Fibroblast of mammary gland (primary cell): Measurements from ENCODE around the gene BLNK.
"Not testable (repeated sequence)": the region's sequence is repeated elsewhere in the genome, so short reads cannot be mapped to it uniquely, and the experiment has no call there.

Source experiments
- DNase-seq: peaks from one replicate; pipeline ENCODE4 v3.0.0-alpha.2; 2010; ENCODE audit warnings: low read depth
- H3K4me3 ChIP-seq: 2 replicates; pipeline ENCODE4 v1.5.1; 2011; ENCODE audit warnings: low read depth, mild to moderate bottlenecking, low read length, moderate library complexity; ENCODE audit not compliant: control insufficient read depth
- CTCF ChIP-seq: conservative IDR thresholded peaks from 2 replicates; pipeline ENCODE4 v1.5.1; 2011; ENCODE audit warnings: low read depth, low read length, inconsistent platforms; ENCODE audit not compliant: control insufficient read depth, insufficient read depth

BLNK gene

GRCh38 chr10:96208271-96208670, 63.1 kb downstream of the BLNK start:
- H3K4me3 ChIP-seq = no peak overlapping the region
- no peak for TF ChIP-seq CTCF
- DNase-seq = no peak

- no peak overlapping the region for H3K4me3 ChIP-seq
- DNase-seq = no peak
- TF ChIP-seq CTCF = no peak
Observed at GRCh38 chr10:96205580-96205979, 65.8 kb downstream of the BLNK start.

GRCh38 chr10:96201525-96201924, 69.8 kb downstream of the BLNK start:
- DNase-seq = no peak
- H3K4me3 ChIP-seq = no peak overlapping the region
- TF ChIP-seq CTCF = no peak

- DNase-seq, H3K4me3 ChIP-seq: not testable (repeated sequence)
Observed at GRCh38 chr10:96189505-96189904, 81.9 kb downstream of the BLNK start.

GRCh38 chr10:96188916-96189315, 82.5 kb downstream of the BLNK start:
- no peak for TF ChIP-seq CTCF
- peak; percentile 11 for DNase-seq
- H3K4me3 ChIP-seq = no peak overlapping the region

GRCh38 chr10:96188421-96188820, 82.9 kb downstream of the BLNK start:
- H3K4me3 ChIP-seq = no peak overlapping the region
- no peak for TF ChIP-seq CTCF
- DNase-seq = peak; percentile 15

GRCh38 chr10:96176985-96177384, 94.4 kb downstream of the BLNK start:
- TF ChIP-seq CTCF = no peak
- DNase-seq = no peak
- no peak overlapping the region for H3K4me3 ChIP-seq
